MG63 (cell line): Measurements from ENCODE around the gene MYEOV. TPM values are rescaled to one million over a fixed set of nuclear protein-coding genes. Genes with fewer than 3 reads are reported as not detected.

Source experiments
- DNase-seq: peaks from one replicate; pipeline ENCODE4 v3.0.0-alpha.2; 2020
- H3K27me3 ChIP-seq: fragments of 250-450 bp; sonication (Bioruptor Pico); 2 replicates; pipeline ENCODE4 v1.5.1; 2020; ENCODE audit warnings: mild to moderate bottlenecking, moderate library complexity
- H3K36me3 ChIP-seq: fragments of 250-450 bp; sonication (Bioruptor Pico); 2 replicates; pipeline ENCODE4 v1.5.1; 2020; ENCODE audit warnings: mild to moderate bottlenecking, moderate library complexity
- H3K4me3 ChIP-seq: fragments of 250-450 bp; sonication (Bioruptor Pico); 2 replicates; pipeline ENCODE4 v1.5.1; 2020; ENCODE audit warnings: mild to moderate bottlenecking, moderate library complexity
- H3K9me3 ChIP-seq: fragments of 250-450 bp; sonication (Bioruptor Pico); 2 replicates; pipeline ENCODE4 v1.5.1; 2020; ENCODE audit warnings: mild to moderate bottlenecking, moderate library complexity
- total RNA-seq: library from RNA; depleted of rRNA; stranded (reverse); fragments of >200 nt; shearing (Covaris generic); gene quantifications from 2 replicates; pipeline ENCODE4 v1.2.3, GENCODE V29; 2014; ENCODE audit warnings: low replicate concordance; rRNA removed

MYEOV gene
- total RNA-seq, result 1.2 and 1.3 TPM in 2 replicates

DNA sequence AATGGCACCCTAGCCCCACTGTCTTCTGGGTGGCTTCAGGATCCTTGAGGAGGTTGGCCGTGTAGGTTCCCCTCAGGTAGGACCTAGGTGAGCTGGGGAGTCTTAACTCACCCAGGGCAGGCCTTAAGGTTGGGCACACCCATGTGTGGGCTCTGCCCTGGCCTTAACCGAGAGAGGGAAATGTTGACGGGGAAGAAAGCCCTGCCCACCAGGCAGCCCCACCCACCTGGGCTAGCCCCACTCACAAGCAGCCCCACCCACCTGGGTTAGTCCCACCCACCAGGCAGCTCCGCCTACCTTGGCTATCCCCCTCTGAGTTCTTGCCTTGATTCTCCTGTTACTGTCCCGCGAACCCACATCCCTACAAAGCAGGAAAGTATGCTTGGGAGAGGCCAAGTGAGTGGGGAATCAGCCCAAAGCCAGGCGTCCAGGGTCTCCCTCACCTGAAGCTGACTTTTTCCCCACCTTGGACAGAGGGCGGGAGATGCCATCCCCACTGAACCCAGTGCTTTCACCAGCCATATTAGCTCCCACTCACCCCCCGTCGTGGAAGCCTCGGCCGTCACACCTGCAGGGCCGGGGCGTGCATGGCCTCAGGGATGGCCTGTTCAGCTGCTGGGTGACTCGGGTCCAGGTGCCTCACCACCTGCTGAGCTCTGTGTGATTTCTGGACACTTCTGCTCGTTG lies at the start of gene MYEOV:
Gene MYEOV (plus strand): TSS at position 337 of the 687 bp plus-strand sequence. CDS start 1,200 bp downstream, outside the sequence.
- Histone ChIP-seq H3K4me3 (no peak within 1 kb of the TSS), H3K9me3 (0 out of 2 replicates have a peak, but pooled peaks cover 2% of the 10 kb centered on the region), H3K36me3 (no peaks in the 10 kb centered on the region), H3K27me3 (no peaks in the 10 kb centered on the region)
- peak; percentile 31 for DNase-seq

DNA sequence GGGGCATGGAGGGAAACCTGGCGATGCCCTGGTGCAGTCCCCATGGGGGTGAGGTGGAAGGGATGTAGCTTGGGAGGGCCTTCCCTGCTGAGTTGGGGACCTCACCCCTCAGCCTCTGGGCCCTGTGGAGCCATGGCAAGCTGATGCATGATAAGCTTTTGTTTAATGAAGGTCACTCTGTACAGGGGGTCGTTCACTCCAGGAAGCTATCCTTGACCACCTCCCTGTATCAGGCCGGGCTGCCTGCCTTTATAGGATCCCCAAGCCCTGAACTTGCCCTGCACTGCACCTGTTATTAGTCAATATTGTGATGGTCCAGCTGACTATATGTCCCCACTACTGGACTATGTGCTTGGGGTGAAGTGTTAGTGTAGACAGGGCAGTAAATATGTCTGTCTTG lies 49.7 kb upstream of the MYEOV start:
- H3K27me3 ChIP-seq, result no peaks in the 10 kb centered on the region
- no peak for DNase-seq
- H3K4me3 ChIP-seq, result no peak overlapping the region
- no peaks in the 10 kb centered on the region; the same call in 1 of the 2 replicates for H3K9me3 ChIP-seq
- no peaks in the 10 kb centered on the region for H3K36me3 ChIP-seq

DNA sequence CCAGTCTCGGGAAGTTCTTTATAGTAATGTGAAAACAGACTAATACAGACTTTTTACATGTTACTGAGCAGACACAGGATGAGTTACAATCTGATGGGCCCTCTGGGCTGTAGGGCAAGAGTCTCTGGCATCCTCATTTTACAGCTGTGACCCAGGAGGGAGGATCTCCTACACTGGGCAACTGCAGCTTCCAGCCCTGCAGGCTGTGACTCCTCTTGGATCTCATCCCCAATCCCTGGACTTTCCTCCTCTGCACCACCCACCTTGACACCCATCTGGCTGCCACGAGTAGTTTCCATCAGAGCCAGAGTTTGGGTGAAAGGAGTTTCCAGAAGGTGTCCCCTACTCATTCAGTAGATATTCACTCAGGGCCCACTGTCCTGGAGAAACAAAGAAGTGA lies 48.9 kb upstream of the MYEOV start:
- Histone ChIP-seq H3K27me3 (no peaks in the 10 kb centered on the region), H3K9me3 (no peaks in the 10 kb centered on the region; the same call in 1 of the 2 replicates), H3K36me3 (no peaks in the 10 kb centered on the region), H3K4me3 (no peak overlapping the region)
- DNase-seq, result no peak

DNA sequence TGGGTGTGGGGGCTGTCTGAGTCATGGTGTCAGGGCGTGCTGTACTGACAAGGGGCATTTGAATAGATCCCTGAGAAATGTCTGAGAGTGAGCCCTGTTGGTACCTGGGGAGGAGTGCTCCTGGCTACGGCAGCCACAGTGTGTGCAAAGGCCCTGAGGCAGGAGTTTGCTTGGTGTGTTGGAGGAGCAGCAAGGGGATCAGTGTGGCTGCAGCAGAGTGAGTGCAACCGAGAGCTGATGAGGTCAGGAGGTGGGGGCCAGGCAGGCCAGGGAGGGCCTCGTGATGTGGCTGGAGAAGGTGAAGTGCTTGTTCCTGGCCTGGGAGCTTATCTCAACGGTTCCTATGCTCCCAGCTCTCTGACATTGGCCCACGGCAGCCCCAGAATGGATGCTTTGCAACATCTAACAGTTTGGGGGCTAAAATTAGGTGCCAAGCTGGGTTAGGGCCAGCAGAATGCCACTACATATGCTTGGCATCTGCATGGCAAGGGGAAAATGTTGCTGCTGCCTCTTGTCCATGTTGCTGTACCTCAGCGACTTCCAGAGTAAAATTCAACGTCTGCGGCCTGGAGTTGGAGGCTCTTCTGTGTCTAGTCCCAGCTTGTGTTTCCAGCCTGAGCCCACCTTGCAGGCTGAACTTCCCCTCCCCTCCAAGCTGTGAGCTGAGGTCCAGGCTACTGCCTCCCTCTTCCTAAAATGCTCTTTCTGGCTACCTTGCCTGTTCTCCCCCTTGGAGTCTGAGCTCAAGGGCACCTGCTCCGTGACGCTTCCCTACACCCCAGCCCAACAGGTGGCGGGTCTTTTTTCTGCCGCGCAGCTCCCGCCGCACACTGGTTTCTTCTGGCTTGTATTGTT lies 48.2 kb upstream of the MYEOV start:
- H3K9me3 ChIP-seq, result no peaks in the 10 kb centered on the region; the same call in 1 of the 2 replicates
- H3K27me3 ChIP-seq, result no peaks in the 10 kb centered on the region
- no peak overlapping the region for H3K4me3 ChIP-seq
- no peak for DNase-seq
- no peaks in the 10 kb centered on the region for H3K36me3 ChIP-seq

DNA sequence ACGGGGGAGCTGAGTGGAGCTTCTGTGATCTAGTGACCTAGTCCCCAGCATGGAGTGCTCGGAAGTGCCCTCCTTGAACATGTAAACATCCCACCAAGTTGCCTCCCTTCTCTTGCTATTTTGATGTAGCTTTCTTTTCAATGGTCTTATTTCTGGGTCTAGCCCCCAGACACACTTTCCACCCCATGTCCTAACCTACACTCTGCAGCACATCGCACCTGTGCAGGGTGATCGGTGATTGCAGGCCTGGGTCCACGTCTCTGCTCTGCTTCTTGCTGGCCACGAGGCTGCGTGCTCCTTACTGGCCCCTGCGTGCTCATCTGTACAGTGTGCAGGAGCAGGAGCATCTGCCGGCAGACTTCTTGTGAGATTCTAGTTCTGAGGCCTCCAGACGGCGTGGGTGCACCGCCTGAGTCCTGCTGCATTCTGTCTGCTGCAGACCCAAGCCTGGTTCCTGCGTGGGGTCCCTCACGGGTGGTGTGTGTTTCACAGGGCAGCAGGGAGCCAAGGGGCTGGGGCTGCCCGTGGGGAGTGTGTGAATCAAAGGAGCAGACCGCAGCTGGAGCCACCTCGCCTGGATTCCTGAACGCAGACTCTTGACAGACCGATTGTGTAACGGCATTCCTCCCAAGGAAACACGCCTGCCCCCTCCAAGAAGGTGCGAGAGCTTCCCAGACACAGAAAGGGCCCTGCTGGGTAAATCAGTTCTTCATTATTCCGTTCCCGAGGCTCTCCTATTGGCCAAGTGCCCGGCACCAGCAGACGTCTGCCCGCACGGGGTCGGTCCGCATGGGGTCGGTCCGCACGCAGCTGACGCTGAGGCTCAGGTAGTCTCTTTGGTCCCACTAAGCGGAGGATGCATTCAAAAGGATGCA lies 44.4 kb upstream of the MYEOV start:
- H3K27me3 ChIP-seq, result no peaks in the 10 kb centered on the region
- H3K4me3 ChIP-seq, result no peak overlapping the region
- DNase-seq, result no peak
- H3K36me3 ChIP-seq, result no peaks in the 10 kb centered on the region
- peaks cover 15% of the 10 kb centered on the region for H3K9me3 ChIP-seq

DNA sequence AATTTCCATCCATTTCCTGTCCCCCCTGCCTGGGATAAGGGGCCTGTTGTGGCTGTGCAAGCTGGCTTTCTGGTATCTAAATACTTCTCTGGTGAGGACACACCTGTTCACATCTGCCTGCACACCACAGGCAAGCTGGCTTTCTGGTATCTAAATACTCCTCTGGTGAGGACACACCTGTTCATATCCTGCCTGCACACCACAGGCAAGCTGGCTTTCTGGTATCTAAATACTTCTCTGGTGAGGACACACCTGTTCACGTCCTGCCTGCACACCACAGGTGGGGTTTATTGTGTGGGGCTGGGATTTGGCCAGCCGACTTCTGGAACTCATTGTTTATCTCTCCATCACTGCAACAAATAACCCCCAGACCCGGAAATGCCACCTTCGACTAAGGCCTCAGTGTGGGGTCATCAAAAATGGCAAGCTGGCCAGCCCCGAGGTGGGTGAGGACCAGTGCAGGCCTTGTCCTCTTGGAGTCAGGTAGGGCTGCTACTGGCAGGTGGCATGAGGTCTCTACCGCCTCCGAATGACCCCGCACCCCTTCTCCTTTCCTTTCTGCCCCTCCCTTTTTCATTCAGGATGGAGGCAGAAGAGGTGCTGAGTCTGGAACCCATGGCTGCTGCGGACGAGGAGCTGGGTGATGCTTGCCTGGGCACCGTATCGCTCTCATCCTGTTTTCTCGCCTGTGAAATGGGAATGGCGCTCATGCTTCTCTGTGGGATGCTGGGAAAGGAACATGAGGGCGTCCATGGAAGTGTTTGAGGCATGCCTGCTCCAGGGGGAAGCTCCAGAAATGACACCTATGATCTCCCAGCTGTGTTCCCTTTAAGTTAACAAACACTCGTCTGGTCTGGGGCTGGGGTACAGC lies 43.5 kb upstream of the MYEOV start:
- H3K4me3 ChIP-seq, result no peak overlapping the region
- H3K27me3 ChIP-seq, result no peaks in the 10 kb centered on the region
- H3K9me3 ChIP-seq, result peaks cover 15% of the 10 kb centered on the region
- no peak for DNase-seq
- H3K36me3 ChIP-seq, result no peaks in the 10 kb centered on the region

DNA sequence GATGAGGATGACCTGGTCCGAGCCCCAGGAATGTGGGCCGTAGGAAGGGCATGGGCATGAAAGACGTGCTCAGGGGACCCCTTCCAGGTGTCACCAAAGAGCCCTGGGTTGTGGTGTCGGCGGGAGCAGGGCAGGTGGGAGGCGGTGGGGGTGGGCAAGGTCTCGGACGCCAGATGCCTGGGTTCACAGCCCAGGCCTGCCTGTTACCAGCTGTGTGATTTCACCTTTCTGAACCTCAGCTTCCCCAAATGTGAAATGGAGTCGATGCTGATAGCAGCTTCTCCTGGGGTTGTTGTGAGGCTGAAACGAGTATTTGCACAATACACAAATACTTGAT lies 42.9 kb upstream of the MYEOV start:
- Histone ChIP-seq H3K27me3 (no peaks in the 10 kb centered on the region), H3K9me3 (peaks cover 15% of the 10 kb centered on the region), H3K4me3 (no peak overlapping the region), H3K36me3 (no peaks in the 10 kb centered on the region)
- no peak for DNase-seq

DNA sequence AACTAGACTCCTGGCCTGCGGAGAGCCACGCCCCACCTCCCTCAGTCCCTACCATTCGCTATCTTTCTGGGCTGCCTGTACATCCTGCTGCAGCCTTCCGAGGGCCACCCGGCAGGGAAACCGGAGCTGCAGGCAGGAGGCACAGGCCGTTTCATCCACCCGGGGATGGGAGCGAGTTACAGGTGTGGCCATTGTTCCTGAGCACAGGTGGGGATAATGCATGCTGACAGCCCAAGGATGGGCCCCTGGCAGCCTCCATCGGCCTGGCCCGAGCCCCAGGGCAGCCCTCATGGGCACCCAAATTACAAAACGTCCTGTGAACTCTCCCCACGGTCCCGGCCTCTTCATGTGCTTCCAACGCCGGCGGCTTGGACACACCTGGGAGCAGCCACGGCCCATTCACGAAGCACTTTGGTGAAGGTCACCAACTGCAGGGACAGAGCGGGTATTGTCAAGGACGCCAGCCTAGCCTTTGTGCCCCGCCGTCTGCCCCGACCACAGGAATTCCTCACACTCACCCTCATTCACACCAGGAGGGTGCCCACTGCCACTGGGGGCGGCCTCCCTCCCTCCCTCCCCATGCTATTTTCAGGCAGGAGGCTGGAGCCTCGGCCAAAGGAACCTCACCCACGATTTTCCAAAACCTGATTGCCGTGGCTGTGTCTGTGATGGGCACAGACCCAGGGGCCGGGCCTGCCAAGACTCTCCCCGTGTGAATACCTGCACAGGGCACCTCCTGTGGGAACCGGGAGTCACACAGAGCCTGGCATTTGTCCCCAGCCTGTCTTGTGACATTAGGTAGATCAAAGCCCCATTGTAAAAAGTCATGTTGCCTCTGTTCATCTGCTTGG lies 42.1 kb upstream of the MYEOV start:
- H3K4me3 ChIP-seq, result no peak overlapping the region
- H3K36me3 ChIP-seq, result no peaks in the 10 kb centered on the region
- DNase-seq, result no peak
- H3K9me3 ChIP-seq, result peaks cover 15% of the 10 kb centered on the region
- H3K27me3 ChIP-seq, result no peaks in the 10 kb centered on the region

DNA sequence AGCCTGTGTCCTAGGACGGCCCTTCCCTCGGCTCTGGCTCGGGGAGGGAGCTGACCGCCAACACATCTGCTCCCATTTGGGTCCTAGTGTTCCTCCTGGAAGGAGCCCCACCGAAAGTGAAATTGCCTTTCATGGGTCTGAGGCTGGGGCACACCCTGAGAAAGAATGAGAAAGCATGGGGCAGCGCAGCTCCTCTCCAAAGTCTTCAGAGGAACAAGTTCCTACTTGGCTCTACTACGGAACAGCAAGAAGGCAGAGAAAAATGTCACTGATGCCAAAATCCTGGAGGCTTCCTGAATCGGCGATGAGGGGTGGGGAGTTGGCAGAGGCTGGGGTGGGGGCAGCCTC lies 41.5 kb upstream of the MYEOV start:
- no peak for DNase-seq
- Histone ChIP-seq H3K9me3 (peaks cover 15% of the 10 kb centered on the region), H3K27me3 (no peaks in the 10 kb centered on the region), H3K36me3 (no peaks in the 10 kb centered on the region), H3K4me3 (no peak overlapping the region)

DNA sequence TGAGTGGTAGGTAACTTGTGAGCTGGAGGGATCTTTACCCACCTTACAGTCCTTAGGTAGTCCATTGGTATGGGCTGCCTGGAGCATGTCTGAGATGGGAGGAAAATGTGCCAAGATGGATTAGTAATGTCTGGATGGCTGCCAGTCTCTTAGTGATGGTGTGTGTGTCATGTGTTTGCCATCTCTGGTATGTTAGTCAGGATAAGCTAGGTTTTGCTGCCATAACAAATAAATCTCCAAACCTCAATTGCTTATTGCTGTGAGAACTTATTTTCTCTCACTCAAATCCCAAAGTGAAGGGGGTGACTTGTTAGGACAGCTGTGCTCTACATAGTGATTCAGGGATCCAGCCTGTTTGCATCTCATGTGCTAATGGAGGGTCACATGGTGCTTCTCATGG lies 40.9 kb upstream of the MYEOV start:
- H3K36me3 ChIP-seq, result no peaks in the 10 kb centered on the region
- peaks cover 15% of the 10 kb centered on the region for H3K9me3 ChIP-seq
- no peak overlapping the region for H3K4me3 ChIP-seq
- DNase-seq, result peak; percentile 43
- H3K27me3 ChIP-seq, result no peaks in the 10 kb centered on the region

DNA sequence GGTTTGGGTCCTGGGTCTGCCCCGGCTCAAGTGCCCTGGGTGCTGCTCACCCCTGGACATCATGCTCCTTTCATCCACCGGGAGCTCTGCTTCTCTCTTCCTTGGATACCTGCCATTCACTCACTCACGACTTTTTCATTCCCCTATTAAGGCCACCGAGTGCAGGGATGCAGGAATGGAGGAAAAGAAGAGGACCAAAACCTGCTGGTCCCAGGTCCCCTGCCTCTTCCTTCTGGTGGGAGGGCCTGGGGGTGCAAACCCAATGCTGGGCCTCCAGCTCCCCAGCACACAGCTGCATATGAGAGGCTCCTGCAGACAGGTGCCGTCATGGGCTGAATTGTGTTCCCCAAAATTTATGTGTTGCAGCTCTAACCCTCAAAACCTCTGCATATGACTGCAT lies 36.8 kb upstream of the MYEOV start:
- no peak for DNase-seq
- H3K27me3 ChIP-seq, result no peaks in the 10 kb centered on the region
- no peak overlapping the region for H3K4me3 ChIP-seq
- H3K9me3 ChIP-seq, result peaks cover 15% of the 10 kb centered on the region
- H3K36me3 ChIP-seq, result no peaks in the 10 kb centered on the region

DNA sequence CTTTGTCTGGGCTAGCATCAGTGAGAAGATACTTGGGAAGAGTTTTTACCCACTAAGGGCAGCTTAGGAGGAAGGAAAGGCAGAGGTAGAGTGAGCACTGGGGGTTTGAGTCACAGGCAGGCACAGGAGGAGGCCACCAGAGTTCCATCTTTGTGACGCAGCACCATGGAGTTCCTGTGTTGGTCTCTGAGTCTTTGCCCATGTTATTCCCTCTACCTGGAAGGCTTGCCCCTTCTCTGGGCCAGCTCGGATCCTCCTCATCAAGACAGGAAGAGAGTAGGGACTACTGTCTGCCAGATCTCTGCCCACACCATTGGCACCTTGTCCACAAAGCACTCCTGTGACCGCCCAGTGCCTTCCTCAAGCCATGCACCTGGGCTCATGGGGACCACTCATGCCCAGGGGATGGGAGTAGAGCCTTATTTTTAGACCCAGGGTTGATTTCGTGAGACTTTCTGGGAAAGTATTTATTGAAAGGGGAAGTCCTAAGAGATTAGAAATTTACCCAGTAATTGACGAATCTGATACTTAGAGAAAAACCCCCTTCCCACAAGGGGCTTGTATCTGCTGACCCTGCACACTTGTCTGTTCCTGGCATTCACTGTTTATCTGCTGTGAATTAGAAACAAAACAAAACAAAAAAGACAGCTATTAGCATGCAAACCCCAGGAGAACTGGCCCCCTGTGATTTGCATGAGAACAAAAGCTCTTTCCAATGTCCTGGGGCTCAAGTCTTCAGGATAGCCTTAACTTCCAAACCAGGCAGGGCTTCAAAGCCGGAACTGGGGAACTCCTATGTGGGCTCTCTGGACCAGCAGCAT lies 35.9 kb upstream of the MYEOV start:
- no peaks in the 10 kb centered on the region for H3K36me3 ChIP-seq
- H3K27me3 ChIP-seq, result no peaks in the 10 kb centered on the region
- no peak overlapping the region for H3K4me3 ChIP-seq
- no peak for DNase-seq
- peaks cover 12% of the 10 kb centered on the region for H3K9me3 ChIP-seq

DNA sequence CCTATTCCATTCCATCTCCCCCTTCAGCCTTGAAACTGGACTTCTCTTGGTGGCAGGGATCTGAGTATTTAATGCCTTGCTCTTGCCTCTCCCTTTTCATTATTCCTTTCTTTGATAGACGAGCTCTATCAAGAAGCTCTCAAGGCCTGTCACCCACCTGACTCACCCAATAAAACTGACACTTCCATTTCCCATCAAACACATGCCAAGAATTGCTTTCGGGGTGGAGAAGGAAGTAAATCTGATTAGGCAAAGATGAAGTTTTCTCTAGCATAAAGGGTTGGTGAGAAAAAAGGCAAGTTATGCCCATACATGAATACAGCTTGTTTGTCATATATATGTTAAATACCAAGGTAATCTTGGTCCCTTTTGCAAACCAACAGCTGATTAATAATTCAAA lies 34.9 kb upstream of the MYEOV start:
- no peaks in the 10 kb centered on the region for H3K27me3 ChIP-seq
- no peak for DNase-seq
- H3K9me3 ChIP-seq, result peaks cover 2% of the 10 kb centered on the region; the same call in 1 of the 2 replicates
- H3K36me3 ChIP-seq, result no peaks in the 10 kb centered on the region
- H3K4me3 ChIP-seq, result no peak overlapping the region

DNA sequence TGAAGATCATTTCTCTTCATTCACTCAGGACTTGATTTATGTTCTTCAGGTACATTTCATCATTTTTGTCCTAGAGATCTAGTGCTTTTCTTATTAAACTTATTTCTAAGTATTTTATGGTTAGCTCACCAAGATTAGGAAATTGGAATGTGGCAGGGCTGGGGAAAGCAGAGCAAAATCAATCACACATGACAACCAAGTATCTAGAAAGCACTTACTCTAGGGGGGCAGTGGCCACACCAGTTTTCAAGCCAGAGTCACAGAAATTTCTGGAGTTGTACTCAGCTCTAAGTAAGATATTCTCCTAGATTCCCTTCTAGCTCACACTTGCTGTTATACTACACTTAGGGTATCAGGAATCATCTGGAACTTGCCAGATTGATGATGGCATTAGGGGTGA lies 33.3 kb upstream of the MYEOV start:
- H3K27me3 ChIP-seq, result no peaks in the 10 kb centered on the region
- DNase-seq, result no peak
- H3K4me3 ChIP-seq, result no peak overlapping the region
- H3K36me3 ChIP-seq, result no peaks in the 10 kb centered on the region
- no peaks in the 10 kb centered on the region for H3K9me3 ChIP-seq

DNA sequence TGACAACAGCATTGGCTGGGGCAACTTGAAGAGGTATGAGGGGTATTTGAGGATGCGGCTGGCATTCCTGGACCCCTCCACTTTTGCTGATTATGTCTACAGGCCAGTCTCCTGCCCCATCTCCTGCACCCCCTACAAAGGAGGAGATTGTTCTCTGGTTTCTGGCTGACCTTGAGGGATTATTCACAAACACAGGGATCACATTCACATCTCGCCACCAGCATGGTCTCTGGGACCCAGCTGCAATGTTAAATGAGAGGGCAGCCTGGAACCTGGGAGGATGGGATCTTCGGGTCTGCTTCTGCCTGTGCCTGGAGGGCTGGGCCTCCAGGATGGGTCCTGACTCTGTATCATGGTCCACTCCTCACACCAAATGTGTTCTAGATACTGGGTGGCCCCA lies 32.8 kb upstream of the MYEOV start:
- no peaks in the 10 kb centered on the region for H3K9me3 ChIP-seq
- H3K27me3 ChIP-seq, result no peaks in the 10 kb centered on the region
- no peaks in the 10 kb centered on the region for H3K36me3 ChIP-seq
- DNase-seq, result no peak
- H3K4me3 ChIP-seq, result no peak overlapping the region
